Lung (tissue), 12 donors: ENCODE data around the gene TBCE. TPM values are rescaled to one million over a fixed set of nuclear protein-coding genes. Genes with fewer than 3 reads are reported as not detected.

ENCODE experiments used
- ATAC-seq: fragments of 200-7000 bp; cut with Tn5 transposase; one replicate; pipeline ENCODE4 v1.9.1; 2020; ENCODE audit warnings: moderate number of reproducible peaks; ENCODE audit not compliant: insufficient read depth, low FRiP score
- DNase-seq, 3 donors: peaks; one replicate each; pipeline ENCODE4 v3.0.0-alpha.2; 2013 to 2017
- H3K27ac ChIP-seq, 2 donors: one replicate each; pipeline ENCODE4 v1.5.1; 2013; ENCODE audit warnings: mild to moderate bottlenecking in 2 of 2, moderate library complexity in 2 of 2, control low read depth in 1 of 2, inconsistent platforms in 1 of 2, low read depth in 1 of 2, low read length in 1 of 2
- H3K27me3 ChIP-seq, 3 donors: one replicate each; pipeline ENCODE4 v1.5.1; 2013; ENCODE audit warnings: low read length in 2 of 3; ENCODE audit not compliant: control insufficient read depth in 3 of 3, insufficient read depth in 3 of 3
- H3K36me3 ChIP-seq, 4 donors: one replicate each; pipeline ENCODE4 v1.5.1; 2013; ENCODE audit warnings: low read length in 4 of 4, mild to moderate bottlenecking in 1 of 4, moderate library complexity in 1 of 4; ENCODE audit not compliant: control insufficient read depth in 4 of 4, insufficient read depth in 4 of 4
- H3K4me1 ChIP-seq, 5 donors: one replicate each; pipeline ENCODE4 v1.5.1; 2013; ENCODE audit warnings: low read length in 5 of 5, mild to moderate bottlenecking in 2 of 5, moderate library complexity in 1 of 5; ENCODE audit not compliant: control insufficient read depth in 5 of 5, insufficient read depth in 5 of 5
- H3K4me3 ChIP-seq: one replicate; pipeline ENCODE4 v1.5.1; 2013; ENCODE audit warnings: mild to moderate bottlenecking, control low read depth, moderate library complexity
- H3K9ac ChIP-seq, 2 donors: one replicate each; pipeline ENCODE4 v1.5.1; 2013; ENCODE audit warnings: low read length in 2 of 2, control low read depth in 1 of 2; ENCODE audit not compliant: insufficient read depth in 1 of 2
- H3K9me3 ChIP-seq, 4 donors: one replicate each; pipeline ENCODE4 v1.5.1; 2013; ENCODE audit warnings: low read length in 3 of 4, mild to moderate bottlenecking in 1 of 4, moderate library complexity in 1 of 4; ENCODE audit not compliant: control insufficient read depth in 4 of 4, insufficient read depth in 3 of 4
- CTCF ChIP-seq: IDR thresholded peaks from 2 replicates; pipeline ENCODE4 v1.5.1; 2012; ENCODE audit warnings: mild to moderate bottlenecking; ENCODE audit errors: control extremely low read depth, extremely low read depth
- WGBS, 2 donors: extraction: QIAGEN DNeasy Blood & Tissue Kit; methylation state at CpG; one replicate each; pipeline ENCODE4 v1.1.7; 2013; 5-methylcytosine and 5-hydroxymethylcytosine counted together
- polyA plus RNA-seq, 2 donors: library from polyadenylated mRNA; stranded (reverse); fragments of 200-250 nt; gene quantifications; one replicate each; pipeline ENCODE4 v1.2.1, GENCODE V29; 2013
- total RNA-seq, 2 donors: library from RNA; depleted of rRNA in 1 of 2; stranded (reverse); fragments of >200 nt in 1 of 2; gene quantifications; one replicate each; pipeline ENCODE4 v1.2.1, GENCODE V29; 2014 to 2021
- donor health status: control.
- donor health status: control.
- donor health status: Bipolar disorder and iron deficiency.
- donor health status: healthy.
- donor health status: DM: yes; HTN: yes; CAD: no.

TBCE gene
- total and polyA plus RNA-seq, 4 donors: 16.4 to 39.2 (median 28.8) TPM

- no peak for TF ChIP-seq CTCF
- H3K9ac ChIP-seq: no peak overlapping the region
- 95 to 98% methylated on average over 4 of the region's 4 CpGs for WGBS, 2 donors
- no peak overlapping the region for H3K27ac ChIP-seq
- no peaks in the 10 kb centered on the region for H3K9me3 ChIP-seq
- no peak for ATAC-seq
- H3K36me3 ChIP-seq: peaks cover 0 to 10% (median 0%) of the 10 kb centered on the region in 4 donors
- H3K4me1 ChIP-seq: peaks cover 0 to 6% (median 0%) of the 10 kb centered on the region in 5 donors
- no peaks in the 10 kb centered on the region for H3K27me3 ChIP-seq
- no peak overlapping the region for H3K4me3 ChIP-seq
- no peak for DNase-seq
Measured at GRCh38 chr1:235401251-235401650, 34.0 kb downstream of the TBCE start.

GRCh38 chr1:235402457-235403200, 35.4 kb downstream of the TBCE start:
- Histone ChIP-seq H3K4me1 (peaks cover 0 to 4% (median 0%) of the 10 kb centered on the region in 5 donors), H3K4me3 (no peak overlapping the region), H3K9ac (no peak overlapping the region), H3K9me3 (no peaks in the 10 kb centered on the region), H3K27me3 (no peaks in the 10 kb centered on the region), H3K36me3 (peaks cover 0 to 10% (median 0%) of the 10 kb centered on the region in 4 donors), H3K27ac (no peak overlapping the region)
- ATAC-seq (no peak), DNase-seq (no peak)
- TF ChIP-seq CTCF: no peak
- 90 to 96% methylated on average over 7 of the region's 7 CpGs for WGBS, 2 donors

- WGBS, 2 donors: 66 to 98% methylated on average over 1 of the region's 1 CpG
- no peak for ATAC-seq
- peaks cover 0 to 10% (median 0%) of the 10 kb centered on the region in 4 donors for H3K36me3 ChIP-seq
Measured at GRCh38 chr1:235403593-235403992, 36.4 kb downstream of the TBCE start.

More at GRCh38 chr1:235403593-235403992, 36.4 kb downstream of the TBCE start:
- TF ChIP-seq CTCF: no peak
- Histone ChIP-seq H3K27ac (no peak overlapping the region), H3K9me3 (no peaks in the 10 kb centered on the region), H3K4me3 (no peak overlapping the region), H3K27me3 (no peaks in the 10 kb centered on the region), H3K4me1 (peaks cover 0 to 7% (median 0%) of the 10 kb centered on the region in 5 donors), H3K9ac (no peak overlapping the region)
- no peak for DNase-seq
